A549 (cell line): Measurements from ENCODE around the gene OR1S2. TPM values are rescaled to one million over a fixed set of nuclear protein-coding genes. Genes with fewer than 3 reads are reported as not detected.

Source experiments
- ATAC-seq, 2 experiments: fragments of 200-7000 bp in 1 of 2; fragments of >200 bp in 1 of 2; cut with Nextera tagmentation in 1 of 2; cut with Tn5 transposase in 1 of 2; 3 replicates each; pipeline versions ENCODE4 v1.8.0 to v1.9.1; 2018 to 2020; ENCODE audit warnings: mild to moderate bottlenecking in 1 of 2, moderate library complexity in 1 of 2
- CTCF ChIA-PET: fragments of 300-600 bp; sonication (Branson Sonifier 250); formaldehyde crosslinking; extraction: SDS; loops from one replicate; lab custom pipeline; 2021; ENCODE audit warnings: antibody characterized with exemption, inconsistent platforms; lab: Yijun Ruan, JAX
- POLR2A ChIA-PET: fragments of 350-600 bp; formaldehyde crosslinking; extraction: SDS; loops from one replicate; lab custom pipeline; 2021; ENCODE audit warnings: antibody characterized with exemption, inconsistent platforms; lab: Yijun Ruan, JAX
- DNase-seq, 2 experiments: peaks; one replicate each; pipeline versions ENCODE4 v3.0.0 to v3.0.0-alpha.2; 2011 to 2016; ENCODE audit warnings: low read depth in 1 of 2, low spot score in 1 of 2
- FAIRE-seq: peaks from 2 replicates; lab custom pipeline; 2011; peaks lifted over from hg19 to GRCh38; lab: Jason Lieb, UNC
- H3K27ac ChIP-seq, 2 experiments: fragments of >200 bp; sonication (Bioruptor Twin); formaldehyde crosslinking; 3 replicates each; pipeline ENCODE4 v1.5.1; 2016 to 2017
- H3K4me1 ChIP-seq: fragments of >200 bp; sonication (Bioruptor Twin); formaldehyde crosslinking; 3 replicates; pipeline ENCODE4 v1.6.1; 2016
- H3K4me2 ChIP-seq: fragments of >200 bp; sonication (Bioruptor Twin); formaldehyde crosslinking; 3 replicates; pipeline ENCODE4 v1.6.1; 2016
- H3K4me3 ChIP-seq: fragments of >200 bp; sonication (Bioruptor Twin); formaldehyde crosslinking; 3 replicates; pipeline ENCODE4 v1.5.1; 2016
- H3K9me3 ChIP-seq: fragments of >200 bp; sonication (Bioruptor Twin); formaldehyde crosslinking; 3 replicates; pipeline ENCODE4 v1.6.1; 2016
- EHF ChIP-seq: fragments of 250-450 bp; sonication (Bioruptor Pico); IDR thresholded peaks from 2 replicates; pipeline ENCODE4 v1.5.0; 2020; ENCODE audit warnings: mild to moderate bottlenecking
- EP300 ChIP-seq, 2 experiments: fragments of >200 bp; sonication (Bioruptor Twin); formaldehyde crosslinking; IDR thresholded peaks; 2 replicates in 1 of 2; 3 replicates in 1 of 2; pipeline ENCODE4 v1.6.1; 2016 to 2017
- ESRRA ChIP-seq: fragments of 150-350 bp; IDR thresholded peaks from 2 replicates; pipeline ENCODE4 v1.6.1; 2014; ENCODE audit warnings: mild to moderate bottlenecking, low read length, borderline replicate concordance
- GATA3 ChIP-seq: IDR thresholded peaks from 2 replicates; pipeline ENCODE4 v1.6.1; 2012; ENCODE audit warnings: borderline replicate concordance
- HDAC2 ChIP-seq: fragments of 200-600 bp; sonication (generic); IDR thresholded peaks from 2 replicates; pipeline ENCODE4 v1.6.1; 2016
- HOXA7 ChIP-seq: fragments of 250-450 bp; sonication (Bioruptor Pico); IDR thresholded peaks from 2 replicates; pipeline ENCODE4 v1.5.0; 2020; ENCODE audit warnings: mild to moderate bottlenecking, moderate library complexity
- KDM1A ChIP-seq: fragments of 200-600 bp; sonication (generic); IDR thresholded peaks from 2 replicates; pipeline ENCODE4 v1.6.1; 2016; ENCODE audit warnings: low read depth, mild to moderate bottlenecking
- MAFK ChIP-seq: fragments of 450-650 bp; IDR thresholded peaks from 2 replicates; pipeline ENCODE4 v1.6.1; 2014; ENCODE audit not compliant: partially characterized antibody
- MYC ChIP-seq: IDR thresholded peaks from 2 replicates; pipeline ENCODE4 v1.6.1; 2012; ENCODE audit warnings: mild to moderate bottlenecking, inconsistent platforms, low read length, improper control_type of control experiment, borderline replicate concordance
- RNF2 ChIP-seq: fragments of 200-600 bp; sonication (generic); IDR thresholded peaks from 2 replicates; pipeline ENCODE4 v1.6.1; 2016; ENCODE audit warnings: low read depth, mild to moderate bottlenecking, antibody characterized with exemption, moderate library complexity, borderline replicate concordance
- TFCP2L1 ChIP-seq: fragments of 250-450 bp; sonication (Bioruptor Pico); IDR thresholded peaks from 2 replicates; pipeline ENCODE4 v1.5.0; 2021; ENCODE audit warnings: mild to moderate bottlenecking
- ZC3H11A ChIP-seq: fragments of 450-650 bp; IDR thresholded peaks from 2 replicates; pipeline ENCODE4 v1.6.1; 2014; ENCODE audit warnings: antibody characterized with exemption, mild to moderate bottlenecking
- WGBS: methylation state at CpG from one replicate; pipeline ENCODE4 v1.1.6; 2017; ENCODE audit errors: missing lambda C conversion rate; 5-methylcytosine and 5-hydroxymethylcytosine counted together
- polyA minus RNA-seq: library from RNA; depleted of rRNA, polyadenylated mRNA; stranded (reverse); fragments of >200 nt; gene quantifications from 2 replicates; pipeline ENCODE4 v1.2.3, GENCODE V29; 2011; rRNA and poly(A)+ RNA removed
- polyA plus RNA-seq, 4 experiments: library from polyadenylated mRNA; depleted of rRNA in 3 of 4; stranded (reverse); fragments of >200 nt; fragmentation: RNase III in 1 of 4; extraction: RNeasy Plus Mini Kit Qiagen cat#74134 plus additional on column Dnase treatment in 1 of 4; gene quantifications; 2 replicates in 3 of 4; 3 replicates in 1 of 4; pipeline ENCODE4 v1.2.3, GENCODE V29; 2011 to 2017
- TF ChIP-seq, protein P1 (sequence below): fragments of 200-600 bp; sonication (generic); IDR thresholded peaks from 2 replicates; pipeline ENCODE4 v1.6.1; 2016; ENCODE audit warnings: antibody characterized with exemption, mild to moderate bottlenecking, moderate library complexity
- TF ChIP-seq, protein P2 (sequence below): IDR thresholded peaks from 2 replicates; pipeline ENCODE4 v1.6.1; 2012
- TF ChIP-seq, protein P3 (sequence below): fragments of >200 bp; sonication (Bioruptor Twin); formaldehyde crosslinking; IDR thresholded peaks from 2 replicates; pipeline ENCODE4 v1.6.1; 2016
- TF ChIP-seq, protein P4 (sequence below): fragments of 250-450 bp; sonication (Bioruptor Pico); IDR thresholded peaks from 2 replicates; pipeline ENCODE4 v1.5.0; 2020; ENCODE audit warnings: low read depth, mild to moderate bottlenecking, moderate library complexity

Gene OR1S2, protein sequence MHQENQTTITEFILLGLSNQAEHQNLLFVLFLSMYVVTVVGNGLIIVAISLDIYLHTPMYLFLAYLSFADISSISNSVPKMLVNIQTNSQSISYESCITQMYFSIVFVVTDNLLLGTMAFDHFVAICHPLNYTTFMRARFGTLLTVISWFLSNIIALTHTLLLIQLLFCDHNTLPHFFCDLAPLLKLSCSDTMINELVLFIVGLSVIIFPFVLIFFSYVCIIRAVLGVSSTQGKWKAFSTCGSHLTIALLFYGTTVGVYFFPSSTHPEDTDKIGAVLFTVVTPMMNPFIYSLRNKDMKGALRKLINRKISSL
- polyA plus RNA-seq (2011; rRNA removed) (not detected in 2 replicates), polyA plus RNA-seq (2017; fragmentation: RNase III; extraction: RNeasy Plus Mini Kit Qiagen cat#74134 plus additional on column Dnase treatment) (not detected in 3 replicates), polyA minus RNA-seq (not detected in 2 replicates)
- polyA plus RNA-seq (2012; cell fraction: cytosol; rRNA removed) = not detected in 2 replicates
- polyA plus RNA-seq (2012; cell fraction: nucleus; rRNA removed) = not detected in 2 replicates

DNA sequence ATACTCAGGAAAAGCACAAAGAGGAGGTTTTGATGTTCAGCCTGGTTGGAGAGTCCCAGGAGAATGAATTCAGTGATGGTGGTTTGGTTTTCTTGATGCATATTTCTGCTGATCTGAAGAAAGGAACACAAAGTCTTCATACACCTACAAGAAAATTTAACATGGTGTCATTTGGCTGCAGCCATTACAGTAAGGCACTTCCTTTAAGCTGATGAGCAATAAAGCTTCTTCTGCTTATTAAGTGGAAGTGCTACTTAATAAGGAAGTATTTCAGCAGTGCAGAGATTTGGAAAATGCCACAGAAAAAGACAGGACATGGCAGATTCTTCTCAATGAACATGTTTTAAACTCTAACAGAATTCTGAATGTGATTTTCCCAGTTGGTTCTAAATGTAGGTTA is at the start of gene OR1S2:
OR1S2 (minus strand) TSS at position 101 of the 400 bp plus-strand sequence; CDS start at position 101, 0 bp downstream.
- H3K4me1 ChIP-seq = no peaks in the 10 kb centered on the region
- ChIA-PET CTCF (no interaction called here), POLR2A (no interaction called here)
- no peaks in the 10 kb centered on the region for H3K9me3 ChIP-seq
- H3K4me3 ChIP-seq = no peak within 1 kb of the TSS
- H3K27ac ChIP-seq = no peak within 1 kb of the TSS
- DNase-seq = no peak
- no peak for FAIRE-seq
- TF ChIP-seq, protein P1, sequence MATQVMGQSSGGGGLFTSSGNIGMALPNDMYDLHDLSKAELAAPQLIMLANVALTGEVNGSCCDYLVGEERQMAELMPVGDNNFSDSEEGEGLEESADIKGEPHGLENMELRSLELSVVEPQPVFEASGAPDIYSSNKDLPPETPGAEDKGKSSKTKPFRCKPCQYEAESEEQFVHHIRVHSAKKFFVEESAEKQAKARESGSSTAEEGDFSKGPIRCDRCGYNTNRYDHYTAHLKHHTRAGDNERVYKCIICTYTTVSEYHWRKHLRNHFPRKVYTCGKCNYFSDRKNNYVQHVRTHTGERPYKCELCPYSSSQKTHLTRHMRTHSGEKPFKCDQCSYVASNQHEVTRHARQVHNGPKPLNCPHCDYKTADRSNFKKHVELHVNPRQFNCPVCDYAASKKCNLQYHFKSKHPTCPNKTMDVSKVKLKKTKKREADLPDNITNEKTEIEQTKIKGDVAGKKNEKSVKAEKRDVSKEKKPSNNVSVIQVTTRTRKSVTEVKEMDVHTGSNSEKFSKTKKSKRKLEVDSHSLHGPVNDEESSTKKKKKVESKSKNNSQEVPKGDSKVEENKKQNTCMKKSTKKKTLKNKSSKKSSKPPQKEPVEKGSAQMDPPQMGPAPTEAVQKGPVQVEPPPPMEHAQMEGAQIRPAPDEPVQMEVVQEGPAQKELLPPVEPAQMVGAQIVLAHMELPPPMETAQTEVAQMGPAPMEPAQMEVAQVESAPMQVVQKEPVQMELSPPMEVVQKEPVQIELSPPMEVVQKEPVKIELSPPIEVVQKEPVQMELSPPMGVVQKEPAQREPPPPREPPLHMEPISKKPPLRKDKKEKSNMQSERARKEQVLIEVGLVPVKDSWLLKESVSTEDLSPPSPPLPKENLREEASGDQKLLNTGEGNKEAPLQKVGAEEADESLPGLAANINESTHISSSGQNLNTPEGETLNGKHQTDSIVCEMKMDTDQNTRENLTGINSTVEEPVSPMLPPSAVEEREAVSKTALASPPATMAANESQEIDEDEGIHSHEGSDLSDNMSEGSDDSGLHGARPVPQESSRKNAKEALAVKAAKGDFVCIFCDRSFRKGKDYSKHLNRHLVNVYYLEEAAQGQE = no peak
- TF ChIP-seq, protein P2, sequence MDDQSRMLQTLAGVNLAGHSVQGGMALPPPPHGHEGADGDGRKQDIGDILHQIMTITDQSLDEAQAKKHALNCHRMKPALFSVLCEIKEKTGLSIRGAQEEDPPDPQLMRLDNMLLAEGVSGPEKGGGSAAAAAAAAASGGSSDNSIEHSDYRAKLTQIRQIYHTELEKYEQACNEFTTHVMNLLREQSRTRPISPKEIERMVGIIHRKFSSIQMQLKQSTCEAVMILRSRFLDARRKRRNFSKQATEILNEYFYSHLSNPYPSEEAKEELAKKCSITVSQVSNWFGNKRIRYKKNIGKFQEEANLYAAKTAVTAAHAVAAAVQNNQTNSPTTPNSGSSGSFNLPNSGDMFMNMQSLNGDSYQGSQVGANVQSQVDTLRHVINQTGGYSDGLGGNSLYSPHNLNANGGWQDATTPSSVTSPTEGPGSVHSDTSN = no peak
- TF ChIP-seq ESRRA (no peak), MYC (no peak), EHF (CRISPR knock-in tag) (no peak), EP300 (IDR thresholded peaks at IDR 0.05) (no peak), MAFK (no peak), KDM1A (no peak), HOXA7 (CRISPR knock-in tag) (no peak), RNF2 (no peak)
- TF ChIP-seq, protein P3, sequence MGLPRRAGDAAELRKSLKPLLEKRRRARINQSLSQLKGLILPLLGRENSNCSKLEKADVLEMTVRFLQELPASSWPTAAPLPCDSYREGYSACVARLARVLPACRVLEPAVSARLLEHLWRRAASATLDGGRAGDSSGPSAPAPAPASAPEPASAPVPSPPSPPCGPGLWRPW = no peak
- H3K4me2 ChIP-seq = no peak within 1 kb of the TSS
- ATAC-seq = no peak

DNA sequence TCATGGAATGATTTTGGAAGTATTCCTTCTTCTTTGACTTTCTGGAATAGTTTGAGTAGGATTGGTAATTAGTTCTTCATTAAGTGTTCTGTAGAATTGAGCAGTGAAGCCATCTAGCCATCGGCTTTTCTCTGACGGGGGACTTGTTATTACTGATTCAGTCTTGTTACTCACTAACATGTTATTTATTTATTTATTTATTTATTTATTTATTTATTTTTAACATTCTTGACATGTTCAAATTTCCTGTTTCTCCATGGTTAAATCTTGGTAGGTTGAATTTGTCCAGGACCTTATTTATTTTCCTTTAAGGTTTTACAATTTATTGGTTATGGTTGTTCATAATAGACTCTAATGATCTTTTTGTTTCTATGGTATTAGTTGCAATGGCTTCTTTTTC is 40.0 kb upstream of the OR1S2 start:
- ChIA-PET CTCF (no interaction called here), POLR2A (no interaction called here)
- Histone ChIP-seq H3K4me3 (no peak overlapping the region), H3K4me2 (no peak overlapping the region), H3K9me3 (no peaks in the 10 kb centered on the region), H3K27ac (no peak overlapping the region), H3K4me1 (no peaks in the 10 kb centered on the region)
- peak; percentile 35 for TF ChIP-seq ZC3H11A
- TF ChIP-seq HDAC2 = no peak
- TF ChIP-seq TFCP2L1 (CRISPR knock-in tag) = no peak
- 67% methylated on average over 2 of the region's 2 CpGs for WGBS
- no peak for DNase-seq
- no peak for FAIRE-seq
- no peak for ATAC-seq

DNA sequence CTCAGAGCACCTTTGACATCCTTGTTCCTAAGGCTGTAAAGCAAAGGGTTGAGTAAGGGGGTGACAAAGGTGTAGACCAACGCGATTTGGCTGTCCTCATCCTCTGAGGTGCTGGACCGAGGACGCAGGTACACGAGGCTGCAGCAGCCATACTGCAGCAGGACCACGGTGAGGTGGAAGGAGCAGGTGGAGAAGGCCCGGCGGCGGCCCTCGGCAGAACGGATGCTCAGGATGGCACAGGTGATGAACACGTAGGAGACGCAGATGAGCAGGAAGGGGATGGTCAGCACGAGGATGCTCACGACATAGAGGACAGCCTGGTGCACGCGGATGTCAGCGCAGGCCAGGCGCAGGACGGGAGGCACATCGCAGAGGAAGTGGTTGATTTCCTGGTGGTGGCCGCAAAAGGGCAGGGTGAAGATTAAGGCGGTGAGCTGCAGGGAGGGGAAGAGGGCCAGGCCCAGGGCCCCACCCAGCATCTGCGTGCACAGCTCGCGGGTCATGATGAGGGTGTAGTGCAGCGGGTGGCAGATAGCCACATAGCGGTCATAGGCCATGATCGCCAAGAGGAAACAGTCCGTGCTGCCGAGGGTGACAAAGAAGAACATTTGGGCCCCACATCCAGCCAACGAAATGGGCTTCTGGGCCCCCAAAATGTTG is 24.1 kb upstream of the OR1S2 start:
- no peak for ATAC-seq
- no peak overlapping the region for H3K4me2 ChIP-seq
- WGBS = 58% methylated on average over 32 of the region's 32 CpGs
- ChIA-PET POLR2A (no interaction called here), CTCF (interaction anchor here (1.0 kb wide), 1 partner anchor 296 kb away, joined by 3 read pairs; no protein-coding TSS in a partner anchor)
- no peak overlapping the region for H3K4me3 ChIP-seq
- H3K4me1 ChIP-seq = no peaks in the 10 kb centered on the region
- no peak overlapping the region for H3K27ac ChIP-seq
- no peak for FAIRE-seq
- DNase-seq = no peak
- no peaks in the 10 kb centered on the region for H3K9me3 ChIP-seq
- TF ChIP-seq GATA3 = no peak
- TF ChIP-seq, protein P4, sequence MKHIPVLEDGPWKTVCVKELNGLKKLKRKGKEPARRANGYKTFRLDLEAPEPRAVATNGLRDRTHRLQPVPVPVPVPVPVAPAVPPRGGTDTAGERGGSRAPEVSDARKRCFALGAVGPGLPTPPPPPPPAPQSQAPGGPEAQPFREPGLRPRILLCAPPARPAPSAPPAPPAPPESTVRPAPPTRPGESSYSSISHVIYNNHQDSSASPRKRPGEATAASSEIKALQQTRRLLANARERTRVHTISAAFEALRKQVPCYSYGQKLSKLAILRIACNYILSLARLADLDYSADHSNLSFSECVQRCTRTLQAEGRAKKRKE (CRISPR knock-in tag) = no peak
